ENCODE measurements around the gene PER3.

DNA sequence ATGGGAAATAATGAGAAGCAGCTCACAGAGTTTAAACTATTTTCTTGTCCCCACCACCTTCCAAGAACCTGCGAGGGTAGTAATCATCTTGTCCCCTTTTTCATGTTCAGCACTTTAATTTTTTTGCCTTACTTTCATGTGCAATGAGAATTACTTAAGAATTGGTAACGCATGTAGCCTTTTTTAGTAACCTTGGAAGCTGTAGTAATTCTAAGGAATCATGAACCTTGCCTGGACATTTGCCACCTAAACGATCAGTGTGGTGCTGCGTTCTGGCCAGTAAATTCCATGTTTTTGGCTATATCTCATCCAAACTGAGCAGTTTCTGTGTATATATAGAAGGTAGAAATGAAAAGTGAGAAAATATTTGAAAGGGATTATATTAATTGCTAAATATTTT lies 16.9 kb upstream of the PER3 start:
- TF ChIP-seq EZH2 (IDR thresholded peaks at IDR 0.05; ENCODE audit: low read length): no peak
- TF ChIP-seq, protein P1, sequence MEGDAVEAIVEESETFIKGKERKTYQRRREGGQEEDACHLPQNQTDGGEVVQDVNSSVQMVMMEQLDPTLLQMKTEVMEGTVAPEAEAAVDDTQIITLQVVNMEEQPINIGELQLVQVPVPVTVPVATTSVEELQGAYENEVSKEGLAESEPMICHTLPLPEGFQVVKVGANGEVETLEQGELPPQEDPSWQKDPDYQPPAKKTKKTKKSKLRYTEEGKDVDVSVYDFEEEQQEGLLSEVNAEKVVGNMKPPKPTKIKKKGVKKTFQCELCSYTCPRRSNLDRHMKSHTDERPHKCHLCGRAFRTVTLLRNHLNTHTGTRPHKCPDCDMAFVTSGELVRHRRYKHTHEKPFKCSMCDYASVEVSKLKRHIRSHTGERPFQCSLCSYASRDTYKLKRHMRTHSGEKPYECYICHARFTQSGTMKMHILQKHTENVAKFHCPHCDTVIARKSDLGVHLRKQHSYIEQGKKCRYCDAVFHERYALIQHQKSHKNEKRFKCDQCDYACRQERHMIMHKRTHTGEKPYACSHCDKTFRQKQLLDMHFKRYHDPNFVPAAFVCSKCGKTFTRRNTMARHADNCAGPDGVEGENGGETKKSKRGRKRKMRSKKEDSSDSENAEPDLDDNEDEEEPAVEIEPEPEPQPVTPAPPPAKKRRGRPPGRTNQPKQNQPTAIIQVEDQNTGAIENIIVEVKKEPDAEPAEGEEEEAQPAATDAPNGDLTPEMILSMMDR (optimal IDR thresholded peaks at IDR 0.05 in 1 of 3, IDR thresholded peaks at IDR 0.05 in 1 of 3, conservative IDR thresholded peaks at IDR 0.05 in 1 of 3; ENCODE audit: extremely low read depth in 1 of 3, insufficient read depth in 2 of 3, low read length in 3 of 3): no peak
